Sigmoid colon (tissue), 4 donors: ENCODE data around the gene OR1N2.

Experiments
- EP300 ChIP-seq, 4 donors: sonication (generic); formaldehyde crosslinking; IDR thresholded peaks; one replicate each; pipeline ENCODE4 v1.6.1; 2017; ENCODE audit warnings: antibody characterized with exemption in 4 of 4
- POLR2A ChIP-seq, 2 donors: fragments of 450-650 bp; IDR thresholded peaks; one replicate each; pipeline ENCODE4 v1.6.1; 2016; ENCODE audit warnings: antibody characterized with exemption in 2 of 2, mild to moderate bottlenecking in 2 of 2, moderate library complexity in 2 of 2

GRCh38 chr9:122580360-122580759 is 27.4 kb downstream of the OR1N2 start:
- TF ChIP-seq EP300 (IDR thresholded peaks at IDR 0.05) (no peak), POLR2A (IDR thresholded peaks at IDR 0.05) (no peak)
